GM12878 (cell line): ENCODE results near the gene TBXAS1. TPM values are rescaled to one million over a fixed set of nuclear protein-coding genes. Genes with fewer than 3 reads are reported as not detected.

Source experiments
- ATAC-seq: fragments of 200-7000 bp; cut with Tn5 transposase; 3 replicates; pipeline ENCODE4 v1.9.1; 2020; ENCODE audit warnings: mild to moderate bottlenecking, moderate library complexity
- BruUV-seq: library from RNA; stranded (reverse); fragments of 400-500 nt; replicated peaks from 2 replicates; lab custom pipeline; 2021; lab: Mats Ljungman, UMichigan
- CTCF ChIA-PET: fragments of 300-600 bp; sonication (Branson Sonifier 250); formaldehyde crosslinking; extraction: SDS; loops from one replicate; lab custom pipeline; 2021; ENCODE audit warnings: inconsistent platforms; lab: Yijun Ruan, JAX
- POLR2A ChIA-PET: fragments of 350-600 bp; formaldehyde crosslinking; extraction: SDS; loops from one replicate; lab custom pipeline; 2021; ENCODE audit warnings: inconsistent platforms; lab: Charles Lee
- RAD21 ChIA-PET: fragments of 300-600 bp; sonication (Branson Sonifier 250); formaldehyde crosslinking; loops from one replicate; lab custom pipeline; 2023; ENCODE audit warnings: antibody characterized with exemption; ENCODE audit not compliant: unreplicated experiment; lab: Charles Lee
- SMC1A ChIA-PET: fragments of 300-600 bp; sonication (Branson Sonifier 250); formaldehyde crosslinking; loops from one replicate; lab custom pipeline; 2023; ENCODE audit not compliant: unreplicated experiment, uncharacterized antibody; lab: Charles Lee
- DNase-seq: peaks from one replicate; pipeline ENCODE4 v3.0.0-alpha.2; 2011; ENCODE audit warnings: low read depth, low spot score
- FAIRE-seq: peaks from 3 replicates; lab custom pipeline; 2011; peaks lifted over from hg19 to GRCh38; lab: Jason Lieb, UNC
- H2AFZ ChIP-seq: 2 replicates; pipeline ENCODE4 v1.6.0; 2011; ENCODE audit warnings: low read depth, low read length, control low read depth; ENCODE audit not compliant: control insufficient read depth
- H3K27ac ChIP-seq: 2 replicates; pipeline ENCODE4 v1.5.1; 2011; ENCODE audit warnings: control low read depth; ENCODE audit not compliant: control insufficient read depth, insufficient read depth
- H3K27me3 ChIP-seq, 2 experiments: replicated peaks in 1 of 2; 2 replicates each; pipeline versions ENCODE4 v1.6.0 to v1.6.1; 2011; ENCODE audit warnings: low read length in 1 of 2; ENCODE audit not compliant: control insufficient read depth in 2 of 2, insufficient read depth in 2 of 2
- H3K36me3 ChIP-seq, 2 experiments: 2 replicates each; pipeline ENCODE4 v1.5.1; 2011; ENCODE audit warnings: low read length in 1 of 2; ENCODE audit not compliant: control insufficient read depth in 2 of 2, insufficient read depth in 2 of 2
- H3K4me1 ChIP-seq: 2 replicates; pipeline ENCODE4 v1.6.1; 2011; ENCODE audit warnings: mild to moderate bottlenecking, low read length, moderate library complexity, mixed read lengths; ENCODE audit not compliant: control insufficient read depth, insufficient read depth
- H3K4me2 ChIP-seq: 2 replicates; pipeline ENCODE4 v1.6.0; 2011; ENCODE audit warnings: control low read depth; ENCODE audit not compliant: control insufficient read depth, insufficient read depth
- H3K4me3 ChIP-seq: fragments of 200-600 bp; sonication (generic); 2 replicates; pipeline ENCODE4 v1.5.1; 2016
- H3K79me2 ChIP-seq: 2 replicates; pipeline ENCODE4 v1.6.0; 2011; ENCODE audit warnings: low read length; ENCODE audit not compliant: control insufficient read depth, insufficient read depth
- H3K9ac ChIP-seq: 2 replicates; pipeline ENCODE4 v1.8.0; 2011; ENCODE audit warnings: low read length, control low read depth, mixed read lengths; ENCODE audit not compliant: control insufficient read depth, insufficient read depth
- H3K9me3 ChIP-seq: replicated peaks from 3 replicates; pipeline ENCODE4 v1.5.1; 2011; ENCODE audit warnings: mild to moderate bottlenecking, low read length; ENCODE audit not compliant: control insufficient read depth, insufficient read depth
- H4K20me1 ChIP-seq: 2 replicates; pipeline ENCODE4 v1.6.0; 2011; ENCODE audit not compliant: control insufficient read depth, insufficient read depth
- BRCA1 ChIP-seq: IDR thresholded peaks from 2 replicates; pipeline ENCODE4 v1.6.1; 2011; ENCODE audit warnings: low read depth, low read length, improper control_type of control experiment
- MYB ChIP-seq: fragments of 150-350 bp; IDR thresholded peaks from 2 replicates; pipeline ENCODE4 v1.6.1; 2014; ENCODE audit warnings: mild to moderate bottlenecking, low read depth, low read length, borderline replicate concordance
- STAT3 ChIP-seq: IDR thresholded peaks from 2 replicates; pipeline ENCODE4 v1.6.1; 2011; ENCODE audit warnings: low read depth, low read length, improper control_type of control experiment
- USF2 ChIP-seq: IDR thresholded peaks from 2 replicates; pipeline ENCODE4 v1.6.1; 2011; ENCODE audit warnings: low read depth, low read length, improper control_type of control experiment, borderline replicate concordance
- ZBTB40 ChIP-seq: fragments of 450-650 bp; IDR thresholded peaks from 2 replicates; pipeline ENCODE4 v1.6.1; 2016; ENCODE audit warnings: mild to moderate bottlenecking, moderate library complexity, borderline replicate concordance
- WGBS: methylation state at CpG from one replicate; pipeline ENCODE4 v1.1.6; 2016; ENCODE audit warnings: low lambda C conversion rate; ENCODE audit not compliant: insufficient replicate concordance, insufficient coverage; ENCODE audit errors: missing lambda C conversion rate; 5-methylcytosine and 5-hydroxymethylcytosine counted together
- in situ Hi-C: fragments of 300-500 bp; cut with MboI; formaldehyde crosslinking; loops from 9 replicates; pipeline ENCODE4 v1.14.3; 2018; ENCODE audit warnings: mixed read lengths
- intact Hi-C: fragments of 100-400 bp; cut with micrococcal nuclease; formaldehyde crosslinking; loops from one replicate; pipeline ENCODE4 v1.14.2; 2022; ENCODE audit not compliant: unreplicated experiment
- polyA plus RNA-seq, 11 experiments: library from polyadenylated mRNA; depleted of rRNA in 4 of 11; unstranded in 6 of 11; stranded (reverse) in 5 of 11; fragments of >200 nt; fragmentation: Nextera tagmentation in 4 of 11; fragmentation: Illumina TruSeq in 1 of 11; extraction: Ambion mirVana in 4 of 11; extraction: Trizol in 1 of 11; gene quantifications; 1 replicate in 1 of 11; 2 replicates in 10 of 11; pipeline versions ENCODE4 v1.2.1 to v1.2.3, GENCODE V29; 2011 to 2016; ENCODE audit warnings: inconsistent platforms in 2 of 11, missing spikeins in 2 of 11, low read depth in 1 of 11
- total RNA-seq, 4 experiments: library from RNA; depleted of rRNA in 3 of 4; stranded (reverse); fragments of >200 nt in 3 of 4; fragmentation: Illumina TruSeq in 1 of 4; extraction: Trizol in 1 of 4; gene quantifications; 2 replicates each; pipeline versions ENCODE4 v1.2.1 to v1.2.3, GENCODE V29; 2013 to 2021

Gene TBXAS1
- total and polyA plus RNA-seq, 10 of the 15 experiments (the other 5 are each of a cell fraction or from before 2014, with no cell fraction given) = 1.5 to 32.7 (median 16.3) TPM

DNA sequence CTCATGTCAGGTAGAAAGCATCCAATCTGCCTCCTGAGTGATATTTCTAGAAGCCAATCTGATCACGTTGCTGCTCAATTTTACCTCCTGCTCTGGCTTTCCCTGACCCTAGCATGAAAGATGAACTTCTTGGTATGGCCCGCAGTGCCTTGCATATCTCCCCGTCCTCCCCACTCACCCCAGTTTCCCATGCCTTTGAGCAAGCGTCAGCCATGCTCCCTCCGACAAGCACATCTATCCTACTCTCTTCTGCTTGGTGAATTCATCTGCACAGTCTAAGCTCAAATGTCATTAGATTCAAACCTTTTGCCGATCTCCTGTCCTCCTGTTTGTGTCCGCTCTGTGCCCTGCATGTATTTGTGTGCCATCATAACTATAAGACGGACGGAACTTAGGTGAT, 6.2 kb upstream of the TBXAS1 start:
- H3K27ac ChIP-seq = no peak overlapping the region
- ATAC-seq = no peak
- peaks cover 0 to 1% of the 10 kb centered on the region in 2 experiments; a peak in 1 of 4 replicates for H3K27me3 ChIP-seq
- no peak for DNase-seq
- no peak overlapping the region for H3K4me3 ChIP-seq
- no peak for FAIRE-seq
- ChIA-PET POLR2A (no interaction called here), RAD21 (interaction anchor here (1.3 kb wide), 1 partner anchor 177 kb away, joined by 3 read pairs; no protein-coding TSS in a partner anchor), SMC1A (interaction anchor here (2.0 kb wide), 1 partner anchor 177 kb away, joined by 7 read pairs; no protein-coding TSS in a partner anchor), CTCF (interaction anchor here (3.7 kb wide), 1 partner anchor 177 kb away, joined by 22 read pairs; no protein-coding TSS in a partner anchor)
- 72% methylated on average over 9 of the region's 9 CpGs for WGBS
- no peaks in the 10 kb centered on the region for H3K79me2 ChIP-seq
- no peak overlapping the region for H3K4me2 ChIP-seq
- BruUV-seq = no TSS peak
- H3K9ac ChIP-seq = no peak overlapping the region
- no peaks in the 10 kb centered on the region for H3K4me1 ChIP-seq
- intact Hi-C loops = no loop called here
- H2AFZ ChIP-seq = no peak overlapping the region
- in situ Hi-C loops = no loop called here
- H3K9me3 ChIP-seq = no peaks in the 10 kb centered on the region; the same call in 2 of the 3 replicates
- H4K20me1 ChIP-seq = no peaks in the 10 kb centered on the region
- H3K36me3 ChIP-seq = no peaks in the 10 kb centered on the region
- TF ChIP-seq BRCA1 = no peak
- no peak for TF ChIP-seq MYB
- TF ChIP-seq ZBTB40 = no peak
- no peak for TF ChIP-seq STAT3
- TF ChIP-seq USF2 = no peak
